AG04449 (cell line): ENCODE results near the gene GIPR.

ENCODE experiments used
- CTCF ChIA-PET: fragments of 350-600 bp; formaldehyde crosslinking; extraction: SDS; loops from one replicate; lab custom pipeline; 2021; ENCODE audit warnings: antibody characterized with exemption; lab: Yijun Ruan, JAX
- POLR2A ChIA-PET: fragments of 400-600, 350-600 bp; formaldehyde crosslinking; extraction: SDS; loops from one replicate; lab custom pipeline; 2020; ENCODE audit warnings: antibody characterized with exemption, inconsistent platforms; lab: Yijun Ruan, JAX
- DNase-seq: peaks from one replicate; pipeline ENCODE4 v3.0.0-alpha.2; 2010; ENCODE audit warnings: low read depth, low spot score
- H3K4me3 ChIP-seq: 2 replicates; pipeline ENCODE4 v1.5.1; 2011; ENCODE audit warnings: low read depth, mild to moderate bottlenecking, control low read depth, low read length
- CTCF ChIP-seq: IDR thresholded peaks from one replicate; pipeline ENCODE4 v1.5.1; 2011; ENCODE audit warnings: mild to moderate bottlenecking, moderate library complexity, low read length, control low read depth, inconsistent platforms; ENCODE audit not compliant: insufficient read depth; ENCODE audit errors: missing control alignments

The GIPR gene

GRCh38 chr19:45692187-45693105, 24.4 kb downstream of the GIPR start, which contains the start of gene QPCTL:
Gene QPCTL (plus strand): TSS chr19:45692666. CDS start chr19:45692704, 38 bp downstream.
- POLR2A ChIA-PET = interaction anchor here (0.7 to 2.7 kb wide), 8 partner anchors 12 to 177 kb away, joined by 3 to 15 read pairs (median 4); partner anchors contain the start of genes FBXO46 and SIX5
- H3K4me3 ChIP-seq = peak within 1 kb of the TSS; percentile 95
- CTCF ChIA-PET = interaction anchor here (0.6 to 14.1 kb wide), 31 partner anchors 10 to 290 kb away, joined by 3 to 198 read pairs (median 5); partner anchors contain the start of genes DMWD, FBXO46, GIPR and OPA3
- no peak for TF ChIP-seq CTCF
- peak; percentile 99 for DNase-seq

DNA sequence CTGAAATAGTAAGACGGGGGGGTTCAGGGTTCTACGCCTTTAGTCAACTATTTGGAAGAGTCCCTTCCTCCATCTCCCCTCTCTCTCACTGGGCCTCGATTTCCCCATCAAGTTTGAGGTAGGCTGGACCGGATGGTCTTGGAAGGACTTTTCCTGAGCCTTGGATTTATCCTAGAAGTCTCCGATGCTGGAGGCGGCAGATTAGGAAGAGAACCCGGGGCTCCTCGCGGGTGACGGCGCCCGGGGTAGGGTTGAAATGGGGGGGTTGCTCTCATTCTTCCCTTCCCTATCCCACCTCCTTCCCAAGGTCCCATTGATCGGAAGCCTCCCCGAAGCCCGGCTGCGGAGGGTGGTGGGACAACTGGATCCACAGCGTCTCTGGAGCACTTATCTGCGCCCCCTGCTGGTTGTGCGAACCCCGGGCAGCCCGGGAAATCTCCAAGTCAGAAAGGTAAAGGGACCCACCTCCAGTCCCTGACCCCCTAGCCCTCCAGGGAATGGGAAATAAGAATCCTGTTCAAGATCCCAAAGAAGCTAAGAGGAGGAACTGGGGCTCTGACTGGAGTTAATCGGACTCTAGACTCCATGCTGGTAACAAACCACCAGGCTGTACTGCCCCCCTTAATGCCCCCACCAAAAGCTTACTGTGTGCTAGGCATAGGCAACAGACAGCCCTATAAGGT, 25.2 kb downstream of the GIPR start:
- no peak for DNase-seq
- TF ChIP-seq CTCF = peak; percentile 90
- peak overlapping the region; percentile 95 for H3K4me3 ChIP-seq
- ChIA-PET POLR2A (interaction anchor here (1.1 to 2.7 kb wide), 4 partner anchors 11 to 76 kb away, joined by 4 to 15 read pairs (median 6); partner anchors contain the start of gene SIX5), CTCF (interaction anchor here (0.6 to 14.1 kb wide), 44 partner anchors 9 to 291 kb away, joined by 3 to 198 read pairs (median 4); partner anchors contain the start of genes DMPK, FBXO46, GIPR and SIX5)

DNA sequence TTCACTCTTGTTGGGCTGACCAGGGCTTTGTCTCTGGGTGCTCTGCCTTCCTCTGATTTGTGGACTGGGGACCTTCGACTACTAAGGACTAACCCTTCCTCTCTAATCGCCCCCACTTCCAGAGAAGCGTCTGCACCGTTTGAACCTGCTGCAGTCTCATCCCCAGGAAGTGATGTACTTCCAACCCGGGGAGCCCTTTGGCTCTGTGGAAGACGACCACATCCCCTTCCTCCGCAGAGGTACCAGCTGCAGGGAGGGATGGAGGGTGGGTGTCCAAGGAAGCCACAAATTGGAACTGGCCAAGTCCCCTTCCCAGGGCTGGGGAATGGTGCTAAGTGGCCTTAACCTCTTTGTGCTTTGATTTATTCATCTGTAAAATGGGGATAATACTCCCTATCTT, 33.7 kb downstream of the GIPR start:
- H3K4me3 ChIP-seq = no peak overlapping the region
- CTCF ChIA-PET = interaction anchor here (4.3 to 14.1 kb wide), 2 partner anchors 8 to 10 kb away, joined by 55 to 198 read pairs; partner anchors contain the start of genes QPCTL and SNRPD2
- no peak for DNase-seq
- TF ChIP-seq CTCF = no peak
- POLR2A ChIA-PET = no interaction called here

DNA sequence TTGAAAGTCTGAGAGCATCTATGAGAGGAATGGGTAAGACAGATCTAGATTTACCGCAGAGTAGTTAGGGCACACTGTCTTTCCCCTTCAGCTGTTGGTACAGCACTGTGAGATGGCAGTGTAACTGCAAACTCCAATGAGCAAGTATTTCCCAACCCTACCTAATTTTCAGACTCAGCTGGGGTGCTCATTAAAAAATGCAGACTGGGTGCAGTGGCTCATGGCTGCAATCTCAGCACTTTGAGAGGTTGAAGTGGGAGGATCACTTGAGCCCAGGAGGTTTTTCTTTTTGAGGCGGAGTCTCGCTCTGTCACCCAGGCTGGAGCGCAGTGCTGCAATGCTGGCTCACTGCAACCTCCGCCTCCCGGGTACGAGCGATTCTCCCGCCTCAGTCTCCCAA, 37.1 kb downstream of the GIPR start:
- CTCF ChIA-PET = interaction anchor here (1.4 to 13.6 kb wide), 2 partner anchors 9 to 24 kb away, joined by 3 to 198 read pairs; partner anchors contain the start of genes QPCTL and SNRPD2

DNA sequence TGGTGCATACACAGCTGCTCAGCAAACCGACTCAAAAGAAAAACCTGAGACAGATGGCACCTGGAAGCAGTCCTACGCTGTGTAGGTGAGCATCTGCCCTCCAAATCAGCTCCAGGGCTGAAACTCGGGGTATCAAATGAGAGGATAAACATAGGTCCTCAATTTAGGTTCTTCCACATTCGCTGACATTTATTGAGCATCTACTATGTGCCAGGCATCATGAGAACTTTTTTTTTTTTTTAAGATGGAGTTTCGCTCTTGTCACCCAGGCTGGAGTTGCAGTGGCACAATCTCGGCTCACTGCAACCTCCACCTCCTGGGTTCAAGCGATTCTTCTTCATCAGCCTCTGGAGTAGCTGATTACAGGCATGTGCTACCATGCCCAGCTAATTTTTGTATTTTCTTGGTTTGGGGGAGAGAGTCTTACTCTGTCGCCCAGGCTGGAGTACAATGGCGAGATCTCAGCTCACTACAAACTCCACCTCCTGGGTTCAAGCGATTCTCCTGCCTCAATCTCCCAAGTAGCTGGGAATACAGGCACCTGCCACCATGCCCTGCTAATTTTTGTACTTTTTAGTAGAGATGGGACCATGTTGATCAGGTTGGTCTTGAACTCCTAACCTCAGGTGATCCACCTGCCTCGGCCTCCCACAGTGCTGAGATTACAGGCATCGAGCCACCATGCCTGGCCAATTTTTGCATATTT, 37.8 kb downstream of the GIPR start:
- no peak for TF ChIP-seq CTCF
- no peak overlapping the region for H3K4me3 ChIP-seq
- ChIA-PET CTCF (interaction anchor here (1.1 to 13.6 kb wide), 3 partner anchors 10 to 25 kb away, joined by 3 to 198 read pairs (median 4); partner anchors contain the start of genes QPCTL and SNRPD2), POLR2A (interaction anchor here (0.8 kb wide), 1 partner anchor 10 kb away, joined by 3 read pairs; no protein-coding TSS in a partner anchor)
- DNase-seq = no peak

More for the DNA sequence above, 37.1 kb downstream of the GIPR start:
- POLR2A ChIA-PET = interaction anchor here (0.8 kb wide), 1 partner anchor 11 kb away, joined by 3 read pairs; no protein-coding TSS in a partner anchor
- no peak for TF ChIP-seq CTCF
- no peak overlapping the region for H3K4me3 ChIP-seq
- no peak for DNase-seq
